Right renal cortex interstitium (tissue), 3 donors: Measurements from ENCODE around the gene PON2. TPM values are rescaled to one million over a fixed set of nuclear protein-coding genes. Genes with fewer than 3 reads are reported as not detected.

Experiments used
- DNase-seq, 3 donors: peaks; one replicate each; pipeline ENCODE4 v3.0.0-alpha.2; 2013; ENCODE audit warnings: low read depth in 3 of 3, low spot score in 2 of 3
- polyA plus RNA-seq, 3 donors: library from polyadenylated mRNA; unstranded; fragments of 120-200 nt; gene quantifications; one replicate each; pipeline ENCODE4 v1.2.1, GENCODE V29; 2013; ENCODE audit not compliant: insufficient read length in 3 of 3

PON2 gene
- polyA plus RNA-seq, 3 donors = 154 to 181 (median 172) TPM

- no peak for DNase-seq
Measured at GRCh38 chr7:95446618-95447017, 11.8 kb upstream of the PON2 start.

GRCh38 chr7:95444796-95445195 is 10.0 kb upstream of the PON2 start:
- no peak for DNase-seq

- DNase-seq = peak; percentile 47 to 68 (median 48)
Measured at GRCh38 chr7:95441042-95441823, 6.4 kb upstream of the PON2 start.

- DNase-seq = no peak
Measured at GRCh38 chr7:95440394-95441038, 5.7 kb upstream of the PON2 start.

GRCh38 chr7:95436407-95436806 is 1.6 kb upstream of the PON2 start:
- no peak for DNase-seq

GRCh38 chr7:95435422-95435780 is 573 bp upstream of the PON2 start:
- no peak for DNase-seq

- DNase-seq = no peak
Measured at GRCh38 chr7:95433952-95434556, 774 bp downstream of the PON2 start.

- DNase-seq = no peak
Measured at GRCh38 chr7:95433129-95433528, 1.7 kb downstream of the PON2 start.

- DNase-seq = no peak
Measured at GRCh38 chr7:95432606-95433005, 2.2 kb downstream of the PON2 start.

- no peak for DNase-seq
Measured at GRCh38 chr7:95430864-95431263, 4.0 kb downstream of the PON2 start.

- no peak for DNase-seq
Measured at GRCh38 chr7:95429241-95429990, 5.4 kb downstream of the PON2 start.

GRCh38 chr7:95427914-95428516 is 6.8 kb downstream of the PON2 start:
- DNase-seq = no peak

GRCh38 chr7:95427166-95427565 is 7.7 kb downstream of the PON2 start:
- no peak for DNase-seq

GRCh38 chr7:95425694-95426093 is 9.1 kb downstream of the PON2 start:
- DNase-seq = no peak

GRCh38 chr7:95424716-95425115 is 10.1 kb downstream of the PON2 start:
- no peak for DNase-seq

- DNase-seq = no peak
Measured at GRCh38 chr7:95421847-95422444, 12.9 kb downstream of the PON2 start.

- DNase-seq = peak in 2 of 3 donors; percentile 36 to 53
Measured at GRCh38 chr7:95421000-95421846, 13.6 kb downstream of the PON2 start.

GRCh38 chr7:95412075-95412474 is 22.8 kb downstream of the PON2 start:
- no peak for DNase-seq

GRCh38 chr7:95411666-95412065 is 23.2 kb downstream of the PON2 start:
- DNase-seq = no peak

- no peak for DNase-seq
Measured at GRCh38 chr7:95411036-95411435, 23.8 kb downstream of the PON2 start.
